ENCODE measurements around the gene KIF17.

The KIF17 gene

DNA sequence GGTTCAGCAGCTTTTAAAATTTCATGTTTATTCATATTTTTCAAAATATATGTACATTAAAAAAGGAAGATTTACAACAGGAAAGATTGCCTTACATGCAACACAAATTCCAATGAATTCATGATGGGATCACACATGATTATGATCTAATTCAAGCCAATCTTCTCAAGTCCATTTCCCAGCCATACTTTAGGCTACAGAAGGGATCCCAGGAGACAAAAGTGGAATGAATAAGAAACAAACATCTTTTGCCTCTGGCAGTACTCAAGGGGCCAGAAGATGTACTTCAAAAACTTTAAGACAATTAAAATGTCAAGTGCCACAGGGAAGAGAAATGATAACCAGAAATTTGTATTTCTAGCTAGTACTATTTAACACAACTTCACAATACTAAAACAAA is 24.9 kb upstream of the KIF17 start:
- H3K27ac ChIP-seq (ENCODE audit: low read depth, low read length), result no peak overlapping the region
- peaks cover 69% of the 10 kb centered on the region for H3K36me3 ChIP-seq (ENCODE audit: control insufficient read depth, low read length)
- H3K27me3 ChIP-seq (ENCODE audit: control insufficient read depth, low read length), result no peaks in the 10 kb centered on the region
- no peak overlapping the region for H3K4me2 ChIP-seq (ENCODE audit: low read length)
- no peaks in the 10 kb centered on the region for H4K20me1 ChIP-seq (ENCODE audit: control insufficient read depth, insufficient read depth, low read depth, low read length)
- H3F3A ChIP-seq (ENCODE audit: control insufficient read depth, insufficient read depth), result peaks cover 12% of the 10 kb centered on the region
- H3K4me3 ChIP-seq (ENCODE audit: low read length), result no peak overlapping the region
- no peak for TF ChIP-seq EZH2phosphoT487 (IDR thresholded peaks at IDR 0.05; ENCODE audit: borderline replicate concordance, low read length)
- H3K4me1 ChIP-seq (ENCODE audit: control insufficient read depth, low read length), result no peaks in the 10 kb centered on the region
- H3K79me2 ChIP-seq (ENCODE audit: control insufficient read depth, low read length), result no peaks in the 10 kb centered on the region
- H3K9me2 ChIP-seq (replicated peaks; ENCODE audit: control insufficient read depth, low read length), result no peaks in the 10 kb centered on the region
- no peaks in the 10 kb centered on the region for H3K9me3 ChIP-seq (ENCODE audit: control insufficient read depth, insufficient read depth, low read length)

DNA sequence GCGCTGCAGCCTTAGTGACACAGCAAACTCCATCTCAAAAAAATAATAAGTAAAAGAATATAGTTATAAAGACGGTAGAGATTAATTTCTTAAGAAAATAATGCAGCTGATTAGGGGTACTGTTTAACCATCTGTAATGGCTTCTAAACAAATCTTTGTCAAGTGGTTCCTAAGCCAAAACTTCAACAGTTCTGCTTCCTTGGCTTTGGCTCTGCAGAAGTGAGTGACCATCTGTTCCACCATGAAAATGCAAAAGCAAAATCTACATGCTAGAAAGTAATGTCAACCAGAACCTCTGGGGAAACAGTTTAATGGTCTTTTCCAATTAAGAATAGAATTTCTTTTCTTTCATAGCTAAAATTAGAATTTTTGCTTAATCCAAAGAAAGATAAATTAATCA is 23.0 kb upstream of the KIF17 start:
- Histone ChIP-seq H3K36me3 (ENCODE audit: control insufficient read depth, low read length) (peaks cover 51% of the 10 kb centered on the region), H4K20me1 (ENCODE audit: control insufficient read depth, insufficient read depth, low read depth, low read length) (no peaks in the 10 kb centered on the region), H3K9me2 (replicated peaks; ENCODE audit: control insufficient read depth, low read length) (no peaks in the 10 kb centered on the region), H3K4me3 (ENCODE audit: low read length) (no peak overlapping the region), H3K4me2 (ENCODE audit: low read length) (no peak overlapping the region), H3K4me1 (ENCODE audit: control insufficient read depth, low read length) (no peaks in the 10 kb centered on the region), H3K27ac (ENCODE audit: low read depth, low read length) (no peak overlapping the region), H3F3A (ENCODE audit: control insufficient read depth, insufficient read depth) (peaks cover 17% of the 10 kb centered on the region), H3K79me2 (ENCODE audit: control insufficient read depth, low read length) (no peaks in the 10 kb centered on the region), H3K27me3 (ENCODE audit: control insufficient read depth, low read length) (no peaks in the 10 kb centered on the region), H3K9me3 (ENCODE audit: control insufficient read depth, insufficient read depth, low read length) (no peaks in the 10 kb centered on the region)
- TF ChIP-seq EZH2phosphoT487 (IDR thresholded peaks at IDR 0.05; ENCODE audit: borderline replicate concordance, low read length), result no peak
- TF ChIP-seq, protein P1, sequence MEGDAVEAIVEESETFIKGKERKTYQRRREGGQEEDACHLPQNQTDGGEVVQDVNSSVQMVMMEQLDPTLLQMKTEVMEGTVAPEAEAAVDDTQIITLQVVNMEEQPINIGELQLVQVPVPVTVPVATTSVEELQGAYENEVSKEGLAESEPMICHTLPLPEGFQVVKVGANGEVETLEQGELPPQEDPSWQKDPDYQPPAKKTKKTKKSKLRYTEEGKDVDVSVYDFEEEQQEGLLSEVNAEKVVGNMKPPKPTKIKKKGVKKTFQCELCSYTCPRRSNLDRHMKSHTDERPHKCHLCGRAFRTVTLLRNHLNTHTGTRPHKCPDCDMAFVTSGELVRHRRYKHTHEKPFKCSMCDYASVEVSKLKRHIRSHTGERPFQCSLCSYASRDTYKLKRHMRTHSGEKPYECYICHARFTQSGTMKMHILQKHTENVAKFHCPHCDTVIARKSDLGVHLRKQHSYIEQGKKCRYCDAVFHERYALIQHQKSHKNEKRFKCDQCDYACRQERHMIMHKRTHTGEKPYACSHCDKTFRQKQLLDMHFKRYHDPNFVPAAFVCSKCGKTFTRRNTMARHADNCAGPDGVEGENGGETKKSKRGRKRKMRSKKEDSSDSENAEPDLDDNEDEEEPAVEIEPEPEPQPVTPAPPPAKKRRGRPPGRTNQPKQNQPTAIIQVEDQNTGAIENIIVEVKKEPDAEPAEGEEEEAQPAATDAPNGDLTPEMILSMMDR (IDR thresholded peaks at IDR 0.05; ENCODE audit: low read depth, low read length, poor library complexity, severe bottlenecking), result no peak

DNA sequence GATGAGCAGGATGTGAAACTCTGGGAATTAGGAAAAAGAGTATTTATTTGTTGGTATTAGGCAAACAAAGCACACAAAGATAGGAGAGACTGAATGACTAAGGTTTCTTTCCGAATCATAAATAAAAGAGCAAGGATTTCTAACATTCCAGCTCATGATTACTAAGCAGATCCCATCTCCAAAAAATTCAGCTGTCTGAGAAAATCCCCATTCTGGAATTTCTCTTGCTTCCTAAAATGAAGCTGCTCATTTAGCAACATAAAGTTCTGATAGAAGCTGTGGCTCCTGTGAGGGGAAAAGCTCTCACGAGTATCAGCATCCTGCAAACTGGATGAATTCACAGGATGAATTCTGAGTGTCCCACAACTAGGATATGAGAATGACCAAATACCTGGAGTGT is 21.4 kb upstream of the KIF17 start:
- H3K9me3 ChIP-seq (ENCODE audit: control insufficient read depth, insufficient read depth, low read length), result no peaks in the 10 kb centered on the region
- no peak overlapping the region for H3K4me2 ChIP-seq (ENCODE audit: low read length)
- no peaks in the 10 kb centered on the region for H3K4me1 ChIP-seq (ENCODE audit: control insufficient read depth, low read length)
- TF ChIP-seq, protein P1 (IDR thresholded peaks at IDR 0.05; ENCODE audit: low read depth, low read length, poor library complexity, severe bottlenecking), result no peak
- TF ChIP-seq EZH2phosphoT487 (IDR thresholded peaks at IDR 0.05; ENCODE audit: borderline replicate concordance, low read length), result no peak
- H3K4me3 ChIP-seq (ENCODE audit: low read length), result no peak overlapping the region
- H3K27me3 ChIP-seq (ENCODE audit: control insufficient read depth, low read length), result no peaks in the 10 kb centered on the region
- H3K9me2 ChIP-seq (replicated peaks; ENCODE audit: control insufficient read depth, low read length), result no peaks in the 10 kb centered on the region
- no peaks in the 10 kb centered on the region for H4K20me1 ChIP-seq (ENCODE audit: control insufficient read depth, insufficient read depth, low read depth, low read length)
- H3K36me3 ChIP-seq (ENCODE audit: control insufficient read depth, low read length), result peaks cover 35% of the 10 kb centered on the region
- peaks cover 17% of the 10 kb centered on the region for H3F3A ChIP-seq (ENCODE audit: control insufficient read depth, insufficient read depth)
- no peak overlapping the region for H3K27ac ChIP-seq (ENCODE audit: low read depth, low read length)
- no peaks in the 10 kb centered on the region for H3K79me2 ChIP-seq (ENCODE audit: control insufficient read depth, low read length)

DNA sequence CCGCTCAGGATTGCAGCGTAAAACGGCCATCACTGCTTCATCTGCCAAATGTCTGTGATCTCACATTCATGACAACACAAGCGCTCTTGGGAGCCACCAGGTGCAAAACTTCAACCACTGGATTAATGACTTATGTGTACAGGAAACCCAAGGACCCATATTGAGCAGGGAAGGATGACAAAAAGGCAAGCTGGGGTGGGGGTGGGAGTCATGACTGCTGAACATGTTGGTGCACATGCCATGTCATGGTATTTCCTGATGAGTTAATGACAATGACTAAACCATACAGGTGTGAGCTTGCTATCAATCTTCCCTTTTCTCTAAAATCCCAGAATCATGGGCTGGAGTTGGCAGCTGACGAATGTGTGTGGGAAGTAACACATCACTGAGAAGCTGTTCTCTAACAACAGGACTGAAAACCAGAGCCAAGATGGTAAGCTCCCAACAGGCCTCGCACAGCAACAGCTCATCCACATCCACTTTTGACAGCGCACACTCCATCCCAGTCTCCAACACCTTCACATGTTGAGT is 17.8 kb upstream of the KIF17 start:
- H4K20me1 ChIP-seq (ENCODE audit: control insufficient read depth, insufficient read depth, low read depth, low read length), result no peaks in the 10 kb centered on the region
- H3K36me3 ChIP-seq (ENCODE audit: control insufficient read depth, low read length), result peaks cover 4% of the 10 kb centered on the region; the same call in 1 of the 2 replicates
- H3K4me2 ChIP-seq (ENCODE audit: low read length), result no peak overlapping the region
- TF ChIP-seq, protein P1 (IDR thresholded peaks at IDR 0.05; ENCODE audit: low read depth, low read length, poor library complexity, severe bottlenecking), result no peak
- TF ChIP-seq EZH2phosphoT487 (IDR thresholded peaks at IDR 0.05; ENCODE audit: borderline replicate concordance, low read length), result no peak
- no peaks in the 10 kb centered on the region for H3K9me3 ChIP-seq (ENCODE audit: control insufficient read depth, insufficient read depth, low read length)
- H3K9me2 ChIP-seq (replicated peaks; ENCODE audit: control insufficient read depth, low read length), result no peaks in the 10 kb centered on the region
- H3F3A ChIP-seq (ENCODE audit: control insufficient read depth, insufficient read depth), result peaks cover 14% of the 10 kb centered on the region
- no peaks in the 10 kb centered on the region for H3K79me2 ChIP-seq (ENCODE audit: control insufficient read depth, low read length)
- H3K27ac ChIP-seq (ENCODE audit: low read depth, low read length), result no peak overlapping the region
- H3K27me3 ChIP-seq (ENCODE audit: control insufficient read depth, low read length), result peaks cover 30% of the 10 kb centered on the region
- H3K4me3 ChIP-seq (ENCODE audit: low read length), result no peak overlapping the region
- H3K4me1 ChIP-seq (ENCODE audit: control insufficient read depth, low read length), result peaks cover 25% of the 10 kb centered on the region

Data from DOHH2 (cell line).